HG02623 (cell line): ENCODE results near the gene PRR33.

Experiments used
- ATAC-seq: cut with Tn5 transposase; IDR thresholded peaks from one replicate; pipeline ENCODE4 v1.9.1; 2021; ENCODE audit warnings: moderate library complexity; ENCODE audit not compliant: unreplicated experiment

Gene PRR33

DNA sequence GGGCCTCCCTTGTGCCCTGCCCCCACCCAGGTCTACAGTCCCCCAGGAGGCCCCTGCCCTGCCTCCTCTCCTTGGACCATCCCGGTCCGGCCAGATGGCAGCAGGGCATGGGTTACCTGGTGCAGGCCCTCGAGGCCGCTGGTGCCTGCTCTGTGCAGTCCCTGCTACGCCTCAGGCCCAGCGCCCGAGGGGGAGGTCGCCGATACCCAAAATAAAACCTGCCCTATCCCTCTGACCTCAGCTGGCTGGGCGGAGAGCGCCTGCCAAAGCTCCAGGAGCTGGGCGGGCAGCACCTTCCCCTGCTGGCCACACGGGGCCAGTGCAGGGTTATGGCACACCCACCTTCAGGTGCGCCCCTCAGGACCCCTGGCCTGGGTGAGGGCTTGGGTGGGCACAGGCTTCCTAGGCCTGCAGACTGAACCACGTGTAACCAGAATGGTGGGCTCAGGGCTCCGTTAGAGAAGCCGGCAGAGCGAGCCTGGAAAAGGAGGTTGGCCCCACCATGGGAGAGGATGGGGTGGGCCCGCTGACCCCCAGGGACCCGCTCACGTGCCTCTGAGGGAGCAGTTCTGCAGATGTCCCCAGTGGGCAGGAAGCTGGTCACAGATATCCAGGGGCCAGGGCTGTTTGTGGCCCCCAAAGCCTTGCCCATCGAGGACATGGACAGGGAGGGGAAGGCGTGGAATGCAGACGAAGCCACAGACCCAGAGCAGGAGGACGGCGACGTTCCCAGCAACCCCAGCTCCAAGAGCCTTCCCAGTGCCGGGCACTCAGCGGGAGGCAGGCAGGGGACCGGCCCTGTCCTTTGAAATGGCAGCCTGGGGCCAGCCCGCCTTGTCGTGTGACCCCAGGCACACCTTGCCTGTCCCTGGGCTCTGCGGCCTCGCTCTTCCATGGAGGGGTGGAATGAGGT, 26.1 kb upstream of the PRR33 start:
- no peak for ATAC-seq

DNA sequence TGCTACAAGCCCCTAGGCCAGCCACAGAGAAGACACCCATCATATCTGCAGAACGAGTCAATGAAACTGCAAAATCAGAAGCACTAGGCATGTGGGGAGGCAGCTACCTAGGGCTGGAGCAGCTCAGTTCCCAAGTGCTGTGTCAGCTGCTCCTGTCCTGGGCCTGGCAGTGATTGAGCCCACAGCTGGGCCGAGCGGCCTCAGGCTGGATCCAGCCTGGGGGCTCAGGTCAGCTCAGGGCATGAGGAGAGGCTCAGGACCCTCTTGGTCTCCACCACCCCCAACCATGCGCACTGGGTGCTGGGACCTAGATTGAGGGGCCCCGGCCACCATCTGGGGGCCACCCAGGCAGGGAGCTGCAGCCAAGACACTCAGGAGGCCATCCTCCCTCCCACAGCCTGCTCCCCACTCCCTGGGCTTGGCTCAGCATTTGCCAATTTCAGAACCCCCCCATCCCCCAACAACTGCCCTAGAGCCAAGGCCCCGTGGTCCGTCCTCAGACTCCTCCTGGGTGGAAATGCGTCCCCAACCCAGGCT, 25.4 kb upstream of the PRR33 start:
- ATAC-seq = no peak

DNA sequence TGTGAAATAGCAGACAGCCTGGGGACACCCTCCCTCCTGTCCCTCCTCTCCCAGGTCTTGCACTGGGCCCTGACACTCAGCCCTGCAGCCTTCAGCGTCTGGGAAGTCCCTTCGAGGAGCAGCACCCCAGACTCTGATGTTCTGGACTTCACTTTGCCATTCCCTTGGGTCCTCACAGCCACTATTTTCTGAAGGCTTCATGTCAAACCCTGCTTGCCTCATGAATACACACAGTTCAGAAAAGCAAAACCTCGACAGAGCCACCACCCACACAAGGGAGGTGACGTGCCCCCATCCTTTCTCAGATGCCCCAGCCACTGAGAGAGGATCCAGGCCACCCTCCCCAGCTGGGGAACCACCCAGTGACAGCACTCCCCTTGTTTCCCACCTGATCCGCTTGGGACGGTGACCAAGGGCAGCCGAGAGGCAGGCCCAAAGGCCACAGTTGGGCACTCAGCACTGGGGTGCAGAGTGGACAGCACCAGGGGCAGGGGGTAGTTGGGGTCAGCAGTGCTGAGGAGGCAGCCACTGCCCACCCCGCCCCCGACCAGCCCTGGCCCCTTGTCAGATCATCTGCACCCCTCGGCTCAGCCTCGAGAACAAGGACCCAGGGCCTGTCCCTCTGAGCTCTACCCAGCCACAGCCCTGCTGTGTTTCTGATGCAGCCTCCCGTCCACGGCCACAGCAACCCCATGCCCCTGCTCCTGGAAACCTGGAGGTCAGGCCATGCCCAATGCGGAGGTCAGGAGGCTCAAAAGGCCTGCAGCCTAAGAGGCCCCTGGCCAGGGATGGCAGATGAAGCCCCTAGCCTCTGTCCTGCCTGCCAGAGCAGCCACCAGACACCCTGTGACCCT, 24.7 kb upstream of the PRR33 start:
- no peak for ATAC-seq

DNA sequence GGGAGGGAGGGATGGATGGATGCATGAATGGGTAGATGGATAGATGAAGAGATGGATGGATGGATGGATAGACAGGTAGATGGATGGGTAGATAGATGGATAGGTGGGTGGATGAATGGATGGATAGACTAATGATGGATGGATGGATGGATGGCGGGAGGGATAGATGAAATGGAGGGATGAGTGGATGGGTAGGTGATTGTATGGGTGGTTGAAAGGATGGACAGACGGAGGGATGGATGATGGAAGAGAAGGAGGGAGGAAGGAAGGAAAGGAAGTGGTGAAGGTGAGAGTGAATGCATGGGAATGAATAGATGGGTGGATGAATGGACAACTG, 24.1 kb upstream of the PRR33 start:
- ATAC-seq = no peak

DNA sequence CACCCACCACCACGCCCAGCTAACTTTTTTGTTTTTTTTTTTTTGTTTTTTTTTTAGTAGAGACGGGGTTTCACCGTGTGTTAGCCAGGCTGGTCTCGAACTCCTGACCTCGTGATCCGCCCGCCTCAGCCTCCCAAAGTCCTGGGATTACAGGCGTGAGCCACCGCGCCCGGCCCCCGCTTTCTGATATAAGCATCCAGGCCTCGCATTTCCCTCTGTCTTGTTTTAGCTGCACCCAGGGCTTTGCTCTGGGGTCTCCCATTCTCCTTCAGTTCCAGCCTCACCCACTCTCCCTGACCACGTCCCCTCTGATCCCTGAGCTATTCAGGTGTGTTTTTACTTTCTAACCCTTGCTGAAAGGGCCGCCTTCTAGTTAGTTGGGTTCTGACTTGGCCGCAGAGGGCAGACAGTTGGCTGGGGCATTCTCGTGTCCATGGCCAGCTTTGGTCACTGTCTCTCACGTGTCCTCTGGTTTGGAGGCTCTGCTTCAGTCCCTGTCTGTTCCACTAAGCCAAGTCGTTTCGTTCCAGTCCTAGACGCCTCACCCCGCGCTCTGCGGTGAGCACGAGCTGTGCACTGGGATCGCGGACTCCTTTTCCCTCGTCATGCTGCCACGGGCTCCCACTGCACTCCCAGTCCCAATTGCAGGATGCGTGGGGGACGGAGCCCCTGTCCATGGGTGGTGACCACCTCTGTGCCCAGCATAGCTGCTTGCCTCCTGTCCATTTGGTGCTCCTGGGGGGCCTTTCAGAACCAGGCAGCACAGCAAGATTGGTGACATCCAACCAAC, 21.8 kb upstream of the PRR33 start:
- ATAC-seq = no peak

DNA sequence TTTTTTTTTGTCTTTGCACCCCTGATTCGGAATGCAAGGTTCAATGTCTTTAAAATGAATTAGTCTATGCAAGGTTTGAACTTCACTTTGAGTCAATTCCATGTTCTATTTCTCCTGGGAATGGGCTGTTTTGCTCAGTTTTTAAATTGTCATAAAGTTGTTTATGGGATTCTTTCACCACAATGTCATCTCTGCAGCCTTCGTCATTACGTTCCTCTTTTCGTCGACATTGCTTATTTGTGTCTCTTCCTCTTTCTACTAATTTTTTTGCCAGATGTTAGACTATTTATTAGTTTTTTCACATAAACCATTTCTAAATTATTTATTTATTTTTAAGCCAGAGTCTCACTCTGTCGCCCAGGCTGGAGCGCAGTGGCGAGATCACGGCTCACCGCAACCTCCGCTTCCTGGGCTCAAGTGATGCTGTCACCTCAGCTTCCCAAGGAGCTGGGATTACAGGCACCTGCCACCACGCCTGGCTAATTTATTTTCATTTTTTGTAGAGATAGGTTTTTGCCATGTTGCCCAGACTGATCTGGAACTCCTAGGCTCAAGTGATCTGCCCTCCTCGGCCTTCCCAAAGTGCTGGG, 20.7 kb upstream of the PRR33 start:
- ATAC-seq = no peak

DNA sequence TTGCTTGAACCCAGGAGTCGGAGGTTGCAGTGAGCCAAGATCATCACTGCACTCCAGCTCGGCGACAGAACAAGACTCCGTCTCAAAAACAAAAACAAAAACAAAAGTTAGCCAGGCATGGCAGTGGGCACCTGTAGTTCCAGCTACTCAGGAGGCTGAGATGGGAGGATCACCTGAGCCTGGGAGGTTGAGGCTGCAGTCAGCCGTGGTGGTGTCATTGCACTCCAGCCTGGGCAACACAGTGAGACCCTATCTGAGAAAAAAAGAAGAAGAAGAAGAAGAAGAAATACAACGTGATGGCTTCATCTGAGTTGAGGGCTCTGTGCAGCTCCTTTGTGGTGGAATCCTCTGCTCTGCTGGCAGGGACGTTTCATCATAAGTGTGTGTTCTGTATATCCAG, 17.8 kb upstream of the PRR33 start:
- no peak for ATAC-seq

DNA sequence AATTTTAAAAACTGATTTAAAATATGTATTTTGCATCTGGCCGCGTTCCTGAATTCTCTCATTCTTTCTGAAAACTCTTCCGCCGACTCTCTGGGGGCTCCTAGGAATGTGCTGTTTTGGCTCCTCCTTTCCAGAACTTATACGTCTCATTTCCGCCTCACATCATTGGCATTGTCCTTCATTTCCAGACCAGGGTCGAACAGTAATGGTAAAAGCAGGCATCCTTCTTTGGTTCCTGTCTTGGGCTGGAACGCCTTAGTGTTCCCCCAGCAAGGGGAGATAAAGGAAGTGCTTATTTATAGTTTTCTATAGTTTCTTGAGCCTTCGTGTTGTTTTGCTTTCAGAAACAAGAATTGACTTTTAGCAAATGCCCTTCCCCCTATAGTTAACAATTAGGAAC, 16.9 kb upstream of the PRR33 start:
- ATAC-seq = no peak

GRCh38 chr11:1906611-1907423, 15.1 kb upstream of the PRR33 start:
- ATAC-seq = no peak

GRCh38 chr11:1906181-1906580, 14.5 kb upstream of the PRR33 start:
- ATAC-seq = no peak

DNA sequence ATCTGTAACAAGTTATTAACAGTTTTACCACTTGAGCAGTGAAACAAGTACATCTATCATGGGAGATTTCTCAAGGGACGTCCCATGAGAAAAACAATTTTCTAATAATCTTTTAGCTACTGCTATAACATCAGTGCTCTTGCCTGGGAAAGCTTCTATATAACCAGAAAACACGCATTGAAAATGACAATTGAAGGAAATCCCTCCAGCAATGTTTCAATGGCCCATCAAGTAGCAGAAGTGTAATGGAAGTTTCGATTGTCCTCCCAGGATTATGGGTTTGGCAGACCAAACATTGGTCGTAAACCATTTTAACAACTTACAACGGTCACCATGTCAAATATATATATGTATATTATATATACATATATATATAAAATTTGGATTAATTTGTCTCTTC, 8.0 kb upstream of the PRR33 start:
- no peak for ATAC-seq

DNA sequence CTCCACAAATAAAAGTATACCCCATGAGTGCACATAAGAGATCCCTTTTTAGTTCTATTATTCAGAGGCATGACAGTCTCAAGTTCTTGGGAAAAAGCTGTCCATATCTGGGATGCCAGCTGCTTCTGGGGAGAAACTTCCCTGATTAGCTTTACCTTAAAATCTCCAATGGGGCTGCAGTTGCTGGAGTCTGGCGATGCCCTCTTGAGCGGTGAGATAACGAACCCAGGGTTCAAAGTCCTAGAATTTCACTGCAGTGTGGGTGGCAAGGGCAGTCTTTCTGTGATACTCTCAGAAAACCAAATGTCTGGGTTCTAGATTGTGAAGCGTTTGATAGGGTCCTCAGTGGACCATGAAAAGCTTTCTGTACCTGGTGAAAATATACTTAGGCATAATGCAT, 7.4 kb upstream of the PRR33 start:
- no peak for ATAC-seq

DNA sequence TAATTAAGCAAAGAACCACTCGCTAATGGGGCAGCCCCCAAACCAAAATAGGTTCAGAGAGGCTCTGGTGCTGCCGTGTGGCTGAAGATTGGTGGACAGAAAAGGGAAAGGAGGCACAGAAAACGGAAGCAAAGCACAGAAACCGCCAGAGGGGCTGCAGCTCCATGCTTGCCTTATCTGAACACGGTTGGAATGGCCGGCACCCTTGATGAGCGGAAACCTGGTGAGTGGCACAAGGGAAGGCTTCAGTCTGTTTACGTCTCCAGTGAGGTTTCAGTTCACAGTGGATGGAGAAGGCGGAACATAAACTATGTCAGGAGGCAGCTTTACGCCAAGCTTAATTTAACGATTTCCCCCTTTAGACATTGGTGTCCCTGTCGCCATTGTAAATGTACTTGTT, 5.2 kb upstream of the PRR33 start:
- ATAC-seq = no peak

DNA sequence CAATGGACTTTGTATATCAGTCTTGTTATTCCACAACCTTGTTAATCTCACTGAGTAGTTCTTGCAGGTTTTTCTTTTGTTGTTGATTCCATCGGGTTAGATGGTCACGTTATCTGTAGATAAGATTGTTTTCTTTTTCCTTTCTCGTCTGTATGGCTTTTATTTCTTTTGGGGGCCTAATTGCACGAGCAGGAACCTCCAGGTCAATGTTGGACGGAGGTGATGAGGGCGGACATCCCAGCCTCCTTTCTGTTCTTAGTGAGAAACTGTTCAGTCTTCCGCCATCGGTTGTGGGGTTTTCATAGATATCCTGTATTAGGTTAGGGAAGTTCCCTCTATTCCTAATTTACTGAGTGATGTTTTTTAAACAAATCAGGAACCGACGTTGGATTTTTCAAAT, 4.8 kb upstream of the PRR33 start:
- ATAC-seq = no peak

- ATAC-seq = no peak
These were observed 3.1 kb upstream of the PRR33 start for GRCh38 chr11:1894759-1895158.

GRCh38 chr11:1893581-1894359, 2.1 kb upstream of the PRR33 start:
- no peak for ATAC-seq

- no peak for ATAC-seq
These were observed 863 bp upstream of the PRR33 start for GRCh38 chr11:1892558-1892957.

DNA sequence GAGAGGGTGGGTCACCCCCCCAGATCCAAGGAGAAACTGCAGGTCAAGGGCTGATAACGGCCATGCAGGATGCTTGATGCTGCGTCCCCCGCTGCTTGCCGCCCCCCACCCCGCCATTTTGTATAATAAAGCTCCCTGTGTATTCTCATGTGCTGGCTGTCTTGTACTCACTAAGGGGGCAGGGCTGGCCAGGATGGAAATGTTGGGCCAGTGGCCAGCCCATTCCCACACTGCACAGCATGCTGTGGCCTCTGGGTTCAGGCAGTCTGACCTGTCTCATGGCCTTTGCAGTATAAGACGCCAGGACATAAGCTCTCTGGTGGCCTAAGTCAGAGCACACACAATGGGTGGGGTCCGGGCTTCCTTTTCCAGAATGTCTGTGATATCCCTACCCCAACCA, 421 bp upstream of the PRR33 start:
- ATAC-seq = no peak
